22Rv1 (cell line): ENCODE data around the gene ARHGAP40.

Source experiments
- H3K27ac ChIP-seq: fragments of 450-650 bp; 2 replicates; pipeline ENCODE4 v1.5.1; 2017
- ZFX ChIP-seq: fragments of 450-650 bp; IDR thresholded peaks from 2 replicates; pipeline ENCODE4 v1.6.1; 2017; ENCODE audit warnings: antibody characterized with exemption, borderline replicate concordance
- TF ChIP-seq, protein P1 (sequence below): fragments of 450-650 bp; IDR thresholded peaks from 2 replicates; pipeline ENCODE4 v1.5.1; 2017; ENCODE audit warnings: mild to moderate bottlenecking

Gene ARHGAP40

DNA sequence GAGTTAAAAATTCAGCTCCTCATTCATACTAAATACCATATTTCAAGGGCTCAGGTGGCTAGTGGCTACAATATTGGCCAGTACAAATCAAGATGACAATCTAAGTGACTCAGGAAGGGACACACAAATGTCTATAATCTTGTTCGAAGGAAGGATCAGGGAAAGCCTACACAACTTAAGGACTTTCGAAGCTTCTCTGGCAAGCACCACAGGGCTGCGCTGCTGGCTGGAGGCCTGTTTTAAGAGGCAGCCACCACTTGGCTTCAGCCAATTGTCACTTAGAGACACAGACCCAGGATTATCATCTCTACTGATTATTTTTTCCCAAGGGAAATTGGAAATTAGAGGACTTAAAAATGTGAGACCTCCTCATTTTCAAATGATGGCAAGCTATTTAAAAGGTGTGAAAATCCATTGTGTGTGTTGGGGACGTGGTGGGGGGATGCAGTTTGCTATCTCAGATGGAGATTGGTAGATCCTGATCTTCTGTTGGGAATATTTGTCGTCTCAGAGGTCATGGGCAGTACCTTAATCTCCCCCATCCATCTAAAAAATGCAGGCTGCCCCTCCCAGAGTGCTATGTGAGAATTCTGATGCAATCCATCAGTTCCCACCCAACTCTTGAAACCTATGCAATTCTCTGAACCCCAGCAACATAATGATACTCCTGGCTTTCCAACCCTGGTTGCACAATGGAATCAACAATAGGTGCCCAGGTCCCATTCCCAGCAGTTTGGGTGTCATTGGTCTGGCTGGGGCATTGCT, 11.3 kb downstream of the ARHGAP40 start:
- TF ChIP-seq, protein P1, sequence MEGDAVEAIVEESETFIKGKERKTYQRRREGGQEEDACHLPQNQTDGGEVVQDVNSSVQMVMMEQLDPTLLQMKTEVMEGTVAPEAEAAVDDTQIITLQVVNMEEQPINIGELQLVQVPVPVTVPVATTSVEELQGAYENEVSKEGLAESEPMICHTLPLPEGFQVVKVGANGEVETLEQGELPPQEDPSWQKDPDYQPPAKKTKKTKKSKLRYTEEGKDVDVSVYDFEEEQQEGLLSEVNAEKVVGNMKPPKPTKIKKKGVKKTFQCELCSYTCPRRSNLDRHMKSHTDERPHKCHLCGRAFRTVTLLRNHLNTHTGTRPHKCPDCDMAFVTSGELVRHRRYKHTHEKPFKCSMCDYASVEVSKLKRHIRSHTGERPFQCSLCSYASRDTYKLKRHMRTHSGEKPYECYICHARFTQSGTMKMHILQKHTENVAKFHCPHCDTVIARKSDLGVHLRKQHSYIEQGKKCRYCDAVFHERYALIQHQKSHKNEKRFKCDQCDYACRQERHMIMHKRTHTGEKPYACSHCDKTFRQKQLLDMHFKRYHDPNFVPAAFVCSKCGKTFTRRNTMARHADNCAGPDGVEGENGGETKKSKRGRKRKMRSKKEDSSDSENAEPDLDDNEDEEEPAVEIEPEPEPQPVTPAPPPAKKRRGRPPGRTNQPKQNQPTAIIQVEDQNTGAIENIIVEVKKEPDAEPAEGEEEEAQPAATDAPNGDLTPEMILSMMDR: no peak
- H3K27ac ChIP-seq: no peak overlapping the region

DNA sequence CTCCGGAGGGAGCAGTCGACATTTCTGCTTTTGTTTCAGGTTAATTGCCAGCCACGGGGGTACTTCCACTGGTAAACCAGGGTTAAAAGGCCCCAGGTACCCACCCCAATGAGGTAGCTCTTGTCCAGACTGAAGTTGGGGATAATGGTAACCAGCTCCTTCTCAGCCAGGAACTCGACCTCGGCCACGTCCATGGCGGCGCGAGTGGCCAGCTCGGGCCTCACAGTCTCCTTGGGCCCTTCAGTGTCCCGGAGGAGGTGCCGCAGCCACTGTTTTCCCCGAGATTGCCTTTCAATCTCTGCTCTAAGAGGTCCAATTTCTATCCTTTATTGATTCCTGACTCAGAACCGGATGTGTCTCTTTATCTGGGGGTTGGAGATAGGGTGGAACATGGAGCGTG, 13.7 kb downstream of the ARHGAP40 start:
- no peak overlapping the region for H3K27ac ChIP-seq
- no peak for TF ChIP-seq ZFX
- TF ChIP-seq, protein P1: no peak

DNA sequence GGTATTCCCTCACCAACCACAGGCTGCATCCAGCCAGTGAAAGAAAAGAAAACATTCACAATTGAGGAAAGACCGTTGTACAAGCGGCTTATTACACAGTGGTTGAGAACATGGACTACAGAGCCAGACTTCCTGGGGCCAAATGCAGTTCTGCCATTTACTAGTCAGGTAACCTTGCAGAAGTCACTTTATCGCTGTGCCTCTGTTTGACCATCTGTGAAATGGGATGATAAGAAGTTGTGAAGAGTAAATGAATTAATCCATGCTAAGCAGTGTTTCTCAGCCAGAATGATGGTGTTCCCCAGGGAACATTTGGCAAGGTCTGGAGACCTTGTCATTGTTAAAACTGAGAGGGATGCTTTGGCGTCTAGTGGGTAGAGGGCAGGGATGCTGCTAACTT, 14.8 kb downstream of the ARHGAP40 start:
- no peak overlapping the region for H3K27ac ChIP-seq
- no peak for TF ChIP-seq ZFX
- TF ChIP-seq, protein P1: no peak

DNA sequence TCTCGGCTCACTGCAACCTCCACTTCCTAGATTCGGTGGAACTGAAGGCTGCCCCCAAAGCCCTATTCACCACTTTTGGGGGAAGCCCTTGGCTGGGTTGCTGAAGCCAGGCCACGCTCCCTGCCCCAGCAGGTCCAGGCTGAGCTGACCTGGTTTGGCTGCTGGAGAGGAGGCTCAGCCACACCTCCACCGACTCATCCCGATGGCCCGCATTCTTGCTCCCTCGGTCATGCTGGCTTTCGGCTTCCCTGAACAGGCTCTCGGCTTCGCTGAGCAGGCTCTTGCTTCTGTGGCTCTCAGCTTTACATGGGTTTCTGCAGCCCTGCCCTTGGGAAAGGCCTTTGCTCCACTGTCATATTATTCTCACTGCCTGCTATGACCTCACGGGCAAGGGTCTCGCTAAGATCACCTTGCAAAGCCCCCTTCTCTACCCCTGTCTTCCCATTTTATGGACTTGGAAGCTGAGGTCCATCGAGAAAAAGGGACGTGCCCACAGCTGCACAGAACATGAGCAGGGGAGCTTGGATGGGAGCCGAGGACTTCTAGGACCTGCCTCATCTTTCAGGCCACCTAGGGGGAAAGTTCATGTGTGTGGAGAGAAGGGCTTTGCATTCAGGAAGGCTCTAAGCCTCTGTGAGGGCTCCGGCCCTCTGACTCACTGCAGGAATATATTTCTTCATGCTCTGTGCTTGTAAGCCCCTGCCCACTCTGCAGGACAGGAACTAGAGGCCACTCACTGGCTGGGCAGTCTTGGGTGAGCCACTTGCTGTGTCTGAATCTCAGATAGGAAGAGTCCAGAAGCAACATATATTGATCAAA, 15.6 kb downstream of the ARHGAP40 start:
- TF ChIP-seq, protein P1: no peak
- TF ChIP-seq ZFX: no peak

DNA sequence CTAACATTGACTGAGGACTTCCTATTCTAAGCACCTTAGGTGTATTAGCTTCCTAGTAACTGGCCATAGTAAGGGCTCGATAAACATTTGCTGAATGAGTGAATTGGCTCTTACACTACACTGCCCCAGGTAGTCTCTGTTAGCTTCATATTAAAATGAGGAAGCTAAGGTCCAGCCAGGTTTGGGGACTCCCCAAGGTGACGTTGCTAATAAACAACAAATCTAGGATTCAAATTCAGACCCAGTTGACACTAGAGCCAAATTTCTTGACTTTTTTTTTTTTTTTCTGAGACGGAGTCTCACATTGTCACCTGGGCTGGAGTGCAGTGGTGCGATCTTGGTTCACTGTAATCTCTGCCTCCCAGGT, 16.2 kb downstream of the ARHGAP40 start:
- H3K27ac ChIP-seq: no peak overlapping the region
- TF ChIP-seq ZFX: no peak
- TF ChIP-seq, protein P1: no peak

More for the DNA sequence above, 15.6 kb downstream of the ARHGAP40 start:
- no peak overlapping the region for H3K27ac ChIP-seq

DNA sequence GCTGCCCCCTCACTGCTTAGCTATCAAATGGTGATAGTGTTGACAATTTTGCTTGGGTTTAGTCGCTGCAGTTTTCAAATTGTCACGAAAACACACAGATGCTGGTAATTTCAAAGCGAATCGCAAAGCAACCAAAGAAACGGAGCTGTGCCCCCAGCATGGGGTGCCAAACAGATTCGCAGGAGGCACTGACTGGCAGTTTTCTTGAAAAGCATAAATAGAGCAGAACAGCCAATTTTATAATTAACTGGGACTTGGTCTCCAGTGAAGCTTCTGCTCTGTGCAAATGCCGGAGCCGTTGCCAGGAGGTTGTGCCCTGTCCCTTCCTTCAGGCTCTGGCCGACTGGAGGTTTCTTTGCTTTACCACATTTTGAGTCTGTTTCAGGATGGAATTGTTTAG, 18.8 kb downstream of the ARHGAP40 start:
- TF ChIP-seq, protein P1: no peak
- no peak for TF ChIP-seq ZFX
- H3K27ac ChIP-seq: no peak overlapping the region

DNA sequence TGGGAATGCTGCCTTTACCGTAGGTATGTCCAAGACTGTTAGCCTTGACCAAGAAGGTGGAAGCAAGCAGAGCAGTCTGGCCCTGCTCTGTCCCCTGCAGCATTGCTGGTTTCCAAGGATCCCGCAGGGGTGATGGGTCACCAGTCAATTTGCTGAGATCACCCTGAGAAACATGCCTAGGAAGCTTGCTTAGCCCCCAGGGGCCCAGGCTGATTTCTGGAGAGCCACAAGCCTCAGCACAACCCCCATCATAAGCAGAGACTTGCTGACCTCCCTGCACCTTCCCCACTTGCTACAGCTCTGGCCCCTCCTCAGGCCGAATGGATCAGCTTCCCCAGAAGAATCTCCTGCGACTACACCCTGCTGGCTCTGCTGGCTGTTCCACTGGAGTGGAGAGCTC, 21.5 kb downstream of the ARHGAP40 start:
- TF ChIP-seq, protein P1: no peak
- TF ChIP-seq ZFX: no peak
- H3K27ac ChIP-seq: no peak overlapping the region
